ENCODE measurements around the gene CCDC66.

Gene CCDC66

GRCh38 chr3:56620371-56620770 lies 63.4 kb downstream of the CCDC66 start:
- Histone ChIP-seq H3K36me3 (ENCODE audit: control insufficient read depth, insufficient read depth, low read length) (peaks cover 20% of the 10 kb centered on the region), H3K27me3 (ENCODE audit: control insufficient read depth, insufficient read depth, low read length, poor library complexity, severe bottlenecking) (no peaks in the 10 kb centered on the region), H3K4me3 (ENCODE audit: insufficient read depth, low read depth, low read length) (no peak overlapping the region), H3K9me3 (ENCODE audit: control insufficient read depth, low read length) (no peaks in the 10 kb centered on the region), H3K27ac (ENCODE audit: insufficient read depth, low read depth, low read length, poor library complexity, severe bottlenecking) (no peak overlapping the region), H3K4me1 (ENCODE audit: control insufficient read depth, insufficient read depth, low read length) (no peaks in the 10 kb centered on the region)
- 90 to 100% methylated on average over 1 to 2 of the region's 2 CpGs for WGBS, 2 experiments

DNA sequence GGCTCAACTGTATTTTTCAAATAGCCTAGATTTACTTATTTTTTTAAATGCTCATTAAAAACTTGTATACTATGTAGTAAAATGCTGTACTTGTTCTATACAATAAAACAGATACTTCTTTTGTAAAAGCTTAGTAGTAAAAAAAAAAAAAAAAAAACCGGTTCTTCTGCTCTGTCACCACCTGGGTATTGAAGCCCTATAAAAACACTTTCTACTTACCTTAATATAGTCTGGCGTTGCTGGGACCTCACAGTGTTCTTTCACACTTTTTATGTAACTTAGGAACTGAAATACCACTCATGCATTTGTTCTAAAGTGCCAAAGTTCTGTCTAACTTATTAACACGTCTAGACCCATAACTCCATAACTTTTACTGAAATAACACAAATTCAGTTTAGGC lies 64.7 kb downstream of the CCDC66 start:
- H3K27ac ChIP-seq (ENCODE audit: insufficient read depth, low read depth, low read length, poor library complexity, severe bottlenecking), result no peak overlapping the region
- no peaks in the 10 kb centered on the region for H3K4me1 ChIP-seq (ENCODE audit: control insufficient read depth, insufficient read depth, low read length)
- WGBS, 2 experiments, result 96 to 98% methylated on average over 3 of the region's 3 CpGs
- peaks cover 19% of the 10 kb centered on the region for H3K36me3 ChIP-seq (ENCODE audit: control insufficient read depth, insufficient read depth, low read length)
- no peaks in the 10 kb centered on the region for H3K27me3 ChIP-seq (ENCODE audit: control insufficient read depth, insufficient read depth, low read length, poor library complexity, severe bottlenecking)
- H3K4me3 ChIP-seq (ENCODE audit: insufficient read depth, low read depth, low read length), result no peak overlapping the region
- H3K9me3 ChIP-seq (ENCODE audit: control insufficient read depth, low read length), result no peaks in the 10 kb centered on the region

GRCh38 chr3:56622381-56622780 lies 65.4 kb downstream of the CCDC66 start:
- Histone ChIP-seq H3K9me3 (ENCODE audit: control insufficient read depth, low read length) (no peaks in the 10 kb centered on the region), H3K36me3 (ENCODE audit: control insufficient read depth, insufficient read depth, low read length) (peaks cover 18% of the 10 kb centered on the region), H3K27ac (ENCODE audit: insufficient read depth, low read depth, low read length, poor library complexity, severe bottlenecking) (no peak overlapping the region), H3K27me3 (ENCODE audit: control insufficient read depth, insufficient read depth, low read length, poor library complexity, severe bottlenecking) (no peaks in the 10 kb centered on the region), H3K4me3 (ENCODE audit: insufficient read depth, low read depth, low read length) (no peak overlapping the region), H3K4me1 (ENCODE audit: control insufficient read depth, insufficient read depth, low read length) (no peaks in the 10 kb centered on the region)
- 97 to 100% methylated on average over 2 to 3 of the region's 3 CpGs for WGBS, 2 experiments

DNA sequence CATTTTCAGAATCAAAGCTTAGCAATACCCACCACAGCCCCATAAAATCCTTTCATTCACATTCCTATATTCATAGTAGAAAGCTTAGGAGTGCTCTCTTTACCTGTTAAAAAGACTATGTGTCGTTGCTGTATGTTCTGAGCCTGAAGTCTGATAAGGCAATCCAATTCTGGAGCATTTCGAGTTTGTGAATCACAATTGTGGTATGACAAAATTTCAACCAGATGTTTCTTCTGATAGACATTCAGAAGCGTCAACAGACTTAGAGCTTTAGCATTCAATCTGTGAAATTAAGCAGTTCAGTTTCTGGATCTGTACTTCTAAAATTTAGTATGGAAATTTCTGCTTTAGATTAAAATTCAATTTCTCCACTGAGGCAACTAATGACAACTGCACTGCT lies 67.8 kb downstream of the CCDC66 start:
- Histone ChIP-seq H3K4me3 (ENCODE audit: insufficient read depth, low read depth, low read length) (no peak overlapping the region), H3K4me1 (ENCODE audit: control insufficient read depth, insufficient read depth, low read length) (no peaks in the 10 kb centered on the region), H3K9me3 (ENCODE audit: control insufficient read depth, low read length) (no peaks in the 10 kb centered on the region), H3K36me3 (ENCODE audit: control insufficient read depth, insufficient read depth, low read length) (peaks cover 18% of the 10 kb centered on the region), H3K27me3 (ENCODE audit: control insufficient read depth, insufficient read depth, low read length, poor library complexity, severe bottlenecking) (no peaks in the 10 kb centered on the region), H3K27ac (ENCODE audit: insufficient read depth, low read depth, low read length, poor library complexity, severe bottlenecking) (no peak overlapping the region)
- WGBS, 2 experiments, result 96% methylated on average over 3 of the region's 3 CpGs

DNA sequence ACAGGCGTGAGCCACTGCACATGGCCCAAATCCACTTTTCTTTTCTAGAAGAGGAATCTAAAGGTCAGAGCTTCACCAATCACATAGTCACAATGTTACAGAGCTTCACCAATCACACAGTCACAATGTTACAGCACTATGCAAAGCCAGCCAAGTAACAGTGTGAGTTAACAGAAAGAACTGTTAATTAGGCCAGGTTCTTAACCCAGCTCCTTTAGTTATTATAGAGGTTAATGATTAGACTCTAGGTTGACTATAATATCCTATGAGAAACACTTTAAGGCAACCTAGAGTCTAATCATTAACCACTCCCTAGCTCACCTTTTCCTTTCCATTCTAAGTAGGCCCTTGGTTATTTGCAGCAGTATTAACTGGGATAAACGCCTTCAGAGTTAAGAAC lies 72.1 kb downstream of the CCDC66 start:
- Histone ChIP-seq H3K27ac (ENCODE audit: insufficient read depth, low read depth, low read length, poor library complexity, severe bottlenecking) (no peak overlapping the region), H3K4me1 (ENCODE audit: control insufficient read depth, insufficient read depth, low read length) (no peaks in the 10 kb centered on the region), H3K4me3 (ENCODE audit: insufficient read depth, low read depth, low read length) (no peak overlapping the region), H3K36me3 (ENCODE audit: control insufficient read depth, insufficient read depth, low read length) (peaks cover 16% of the 10 kb centered on the region), H3K9me3 (ENCODE audit: control insufficient read depth, low read length) (no peaks in the 10 kb centered on the region), H3K27me3 (ENCODE audit: control insufficient read depth, insufficient read depth, low read length, poor library complexity, severe bottlenecking) (no peaks in the 10 kb centered on the region)
- 89 to 98% methylated on average over 2 of the region's 2 CpGs for WGBS, 2 experiments

DNA sequence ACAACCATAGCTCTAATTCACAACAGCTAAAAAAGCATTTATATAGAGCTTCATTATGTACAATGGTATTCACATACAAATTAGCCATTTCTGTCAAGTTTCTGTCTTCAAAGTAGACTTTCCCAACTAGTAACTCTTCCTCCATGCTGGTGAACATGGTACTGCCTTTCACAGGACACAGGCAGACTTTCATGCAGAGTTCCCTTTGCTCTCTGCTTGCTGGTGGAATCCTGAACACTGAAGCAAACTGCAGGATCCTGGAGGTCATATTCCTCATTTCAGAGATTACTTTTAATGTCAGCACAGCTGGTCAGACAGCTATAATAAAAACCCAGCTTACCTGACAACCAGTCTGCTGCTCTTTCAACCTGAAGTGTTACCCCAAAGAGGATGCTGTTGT lies 72.5 kb downstream of the CCDC66 start:
- Histone ChIP-seq H3K9me3 (ENCODE audit: control insufficient read depth, low read length) (no peaks in the 10 kb centered on the region), H3K4me3 (ENCODE audit: insufficient read depth, low read depth, low read length) (no peak overlapping the region), H3K4me1 (ENCODE audit: control insufficient read depth, insufficient read depth, low read length) (no peaks in the 10 kb centered on the region), H3K27ac (ENCODE audit: insufficient read depth, low read depth, low read length, poor library complexity, severe bottlenecking) (no peak overlapping the region), H3K27me3 (ENCODE audit: control insufficient read depth, insufficient read depth, low read length, poor library complexity, severe bottlenecking) (no peaks in the 10 kb centered on the region), H3K36me3 (ENCODE audit: control insufficient read depth, insufficient read depth, low read length) (peaks cover 14% of the 10 kb centered on the region)

DNA sequence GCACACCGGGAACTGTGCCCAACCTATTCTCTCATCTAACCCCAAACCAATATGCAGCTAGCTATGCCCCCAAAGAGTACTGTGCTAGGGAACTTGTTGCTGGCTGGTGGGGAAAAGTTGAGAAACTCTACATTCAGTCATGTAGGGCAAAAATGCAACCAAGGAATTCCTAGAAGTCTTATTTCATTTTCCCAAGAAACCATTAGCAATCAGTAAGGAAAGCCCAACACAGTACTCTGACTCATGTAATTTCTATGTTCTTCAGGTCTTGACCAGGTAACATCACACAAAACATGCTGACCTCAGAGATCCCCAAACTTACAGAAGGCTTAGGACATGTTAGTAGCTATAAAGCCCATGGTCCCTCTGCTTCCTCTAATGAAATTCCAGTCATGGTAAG lies 74.0 kb downstream of the CCDC66 start:
- Histone ChIP-seq H3K27ac (ENCODE audit: insufficient read depth, low read depth, low read length, poor library complexity, severe bottlenecking) (no peak overlapping the region), H3K27me3 (ENCODE audit: control insufficient read depth, insufficient read depth, low read length, poor library complexity, severe bottlenecking) (no peaks in the 10 kb centered on the region), H3K4me3 (ENCODE audit: insufficient read depth, low read depth, low read length) (no peak overlapping the region), H3K36me3 (ENCODE audit: control insufficient read depth, insufficient read depth, low read length) (peaks cover 10% of the 10 kb centered on the region), H3K9me3 (ENCODE audit: control insufficient read depth, low read length) (no peaks in the 10 kb centered on the region), H3K4me1 (ENCODE audit: control insufficient read depth, insufficient read depth, low read length) (no peaks in the 10 kb centered on the region)
- WGBS, 2 experiments, result no CpG with 5 or more reads among the region's 1 CpG

GRCh38 chr3:56633181-56633580 lies 76.2 kb downstream of the CCDC66 start:
- no peak overlapping the region for H3K27ac ChIP-seq (ENCODE audit: insufficient read depth, low read depth, low read length, poor library complexity, severe bottlenecking)
- H3K4me3 ChIP-seq (ENCODE audit: insufficient read depth, low read depth, low read length), result no peak overlapping the region
- no peaks in the 10 kb centered on the region for H3K4me1 ChIP-seq (ENCODE audit: control insufficient read depth, insufficient read depth, low read length)
- peaks cover 10% of the 10 kb centered on the region for H3K36me3 ChIP-seq (ENCODE audit: control insufficient read depth, insufficient read depth, low read length)
- no peaks in the 10 kb centered on the region for H3K27me3 ChIP-seq (ENCODE audit: control insufficient read depth, insufficient read depth, low read length, poor library complexity, severe bottlenecking)
- 93 to 97% methylated on average over 4 of the region's 4 CpGs for WGBS, 2 experiments
- H3K9me3 ChIP-seq (ENCODE audit: control insufficient read depth, low read length), result no peaks in the 10 kb centered on the region

- H3K4me1 ChIP-seq (ENCODE audit: control insufficient read depth, insufficient read depth, low read length), result no peaks in the 10 kb centered on the region
- H3K27me3 ChIP-seq (ENCODE audit: control insufficient read depth, insufficient read depth, low read length, poor library complexity, severe bottlenecking), result no peaks in the 10 kb centered on the region
- no peak overlapping the region for H3K27ac ChIP-seq (ENCODE audit: insufficient read depth, low read depth, low read length, poor library complexity, severe bottlenecking)
- H3K9me3 ChIP-seq (ENCODE audit: control insufficient read depth, low read length), result no peaks in the 10 kb centered on the region
- 93 to 94% methylated on average over 6 to 9 of the region's 9 CpGs for WGBS, 2 experiments
- no peak overlapping the region for H3K4me3 ChIP-seq (ENCODE audit: insufficient read depth, low read depth, low read length)
- peaks cover 10% of the 10 kb centered on the region for H3K36me3 ChIP-seq (ENCODE audit: control insufficient read depth, insufficient read depth, low read length)
These were observed 76.9 kb downstream of the CCDC66 start for GRCh38 chr3:56633602-56634535.

DNA sequence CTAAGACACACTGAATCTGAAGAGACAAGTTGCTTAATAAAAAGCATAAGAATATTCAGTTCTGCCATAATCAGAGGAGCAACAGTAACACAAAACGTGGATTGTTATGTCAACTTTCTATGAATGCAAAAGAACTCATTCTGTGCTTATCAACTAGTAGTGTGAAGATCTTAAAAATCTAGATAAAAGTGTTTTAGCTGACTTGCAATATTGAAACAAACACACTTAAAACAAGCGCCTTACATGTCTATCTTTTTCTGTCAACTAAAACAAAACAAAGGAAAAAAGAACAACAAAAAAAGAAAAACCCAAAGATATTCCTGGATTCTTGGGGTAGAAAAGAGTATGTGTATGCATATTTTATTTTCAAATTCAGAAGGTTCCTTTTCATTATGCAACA lies 88.4 kb downstream of the CCDC66 start:
- Histone ChIP-seq H3K4me1 (ENCODE audit: control insufficient read depth, insufficient read depth, low read length) (no peaks in the 10 kb centered on the region), H3K4me3 (ENCODE audit: insufficient read depth, low read depth, low read length) (no peak overlapping the region), H3K27ac (ENCODE audit: insufficient read depth, low read depth, low read length, poor library complexity, severe bottlenecking) (no peak overlapping the region), H3K27me3 (ENCODE audit: control insufficient read depth, insufficient read depth, low read length, poor library complexity, severe bottlenecking) (no peaks in the 10 kb centered on the region), H3K36me3 (ENCODE audit: control insufficient read depth, insufficient read depth, low read length) (peaks cover 26% of the 10 kb centered on the region), H3K9me3 (ENCODE audit: control insufficient read depth, low read length) (no peaks in the 10 kb centered on the region)
- 88 to 100% methylated on average over 1 of the region's 2 CpGs for WGBS, 2 experiments
